ENCODE data around the gene ZFP36L1.

The ZFP36L1 gene

DNA sequence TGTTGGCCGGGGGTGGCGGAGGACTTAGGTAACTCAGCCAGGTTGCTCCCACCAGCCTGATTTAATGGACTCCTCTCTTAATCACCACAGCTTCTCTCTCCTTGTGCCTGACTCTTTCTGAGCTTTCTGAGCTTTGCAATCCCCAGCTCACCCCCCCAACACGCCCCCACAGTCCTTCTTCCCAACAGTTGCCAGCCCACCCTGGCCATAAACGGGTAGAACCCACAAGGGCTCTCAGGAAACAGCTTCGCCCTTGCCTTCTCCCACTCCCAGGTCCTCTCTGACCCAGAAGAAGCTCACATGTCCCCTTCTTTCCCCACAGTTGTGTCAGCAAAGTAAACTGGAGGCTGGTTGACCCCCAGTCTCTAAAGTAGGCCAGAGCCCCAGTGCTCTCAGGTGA, 32.9 kb downstream of the ZFP36L1 start:
- DNase-seq: no peak

GRCh38 chr14:68759017-68759560, 33.8 kb downstream of the ZFP36L1 start:
- DNase-seq: no peak

- DNase-seq: no peak
Measured at GRCh38 chr14:68758301-68758700, 34.6 kb downstream of the ZFP36L1 start.

DNA sequence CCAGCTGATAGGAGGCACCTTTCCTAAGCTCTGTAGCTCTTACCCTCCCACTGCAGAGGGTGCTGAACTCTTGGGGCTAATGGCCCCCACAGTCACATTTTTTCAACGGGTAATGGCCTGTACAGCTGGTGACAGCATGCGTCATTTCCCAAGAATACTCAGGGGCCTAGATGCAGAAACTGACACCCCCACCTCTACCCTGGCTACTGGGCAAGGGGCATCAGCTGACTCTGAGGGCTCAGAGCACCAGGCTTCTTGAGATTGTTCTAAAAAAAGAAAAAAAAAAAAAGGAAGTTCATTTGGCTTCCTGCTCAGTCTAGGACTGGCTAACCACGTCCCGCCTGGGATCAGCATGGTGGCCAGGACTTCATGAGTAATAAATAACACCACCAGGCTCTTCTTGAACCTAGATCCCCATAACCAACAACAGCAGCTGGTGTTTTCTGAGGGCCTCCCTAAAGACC, 35.2 kb downstream of the ZFP36L1 start:
- DNase-seq: no peak

GRCh38 chr14:68756734-68757133, 36.1 kb downstream of the ZFP36L1 start:
- no peak for DNase-seq

GRCh38 chr14:68756000-68756481, 36.8 kb downstream of the ZFP36L1 start:
- no peak for DNase-seq

DNA sequence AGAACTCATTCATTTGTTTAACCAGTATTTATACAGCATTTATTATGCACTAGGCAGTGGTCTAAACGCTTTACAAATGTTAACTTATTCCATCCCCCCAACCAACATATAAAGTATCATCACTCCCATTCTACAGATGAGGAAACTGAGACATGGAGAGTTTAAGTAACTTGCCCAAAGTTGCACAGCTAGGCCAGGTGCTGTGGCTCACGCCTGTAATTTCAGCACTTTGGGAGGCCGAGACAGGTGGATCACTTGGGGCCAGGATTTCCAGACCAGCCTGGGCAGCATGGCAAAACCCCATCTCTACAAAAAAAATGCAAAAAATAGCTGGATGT, 37.9 kb downstream of the ZFP36L1 start:
- DNase-seq: no peak

DNA sequence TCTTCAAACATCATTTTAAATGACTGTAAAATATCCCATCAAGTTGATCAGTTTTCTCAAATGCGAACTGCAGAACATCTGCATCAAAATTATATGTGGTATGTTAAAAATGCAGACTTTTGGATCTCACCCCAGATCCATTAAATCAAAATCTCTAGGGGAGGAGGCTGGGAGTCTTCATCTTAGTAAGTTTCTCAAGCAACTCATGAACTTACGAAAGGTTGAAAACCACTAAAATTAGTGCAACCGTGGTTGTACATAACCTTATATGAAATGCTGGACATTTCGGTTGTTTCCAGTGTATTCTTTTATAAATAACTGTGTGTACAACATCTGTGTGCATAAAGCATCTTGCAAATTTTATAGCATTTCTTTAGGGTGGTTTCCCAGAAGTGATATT, 39.2 kb downstream of the ZFP36L1 start:
- no peak for DNase-seq

- no peak for DNase-seq
Measured at GRCh38 chr14:68752271-68753006, 40.4 kb downstream of the ZFP36L1 start.

DNA sequence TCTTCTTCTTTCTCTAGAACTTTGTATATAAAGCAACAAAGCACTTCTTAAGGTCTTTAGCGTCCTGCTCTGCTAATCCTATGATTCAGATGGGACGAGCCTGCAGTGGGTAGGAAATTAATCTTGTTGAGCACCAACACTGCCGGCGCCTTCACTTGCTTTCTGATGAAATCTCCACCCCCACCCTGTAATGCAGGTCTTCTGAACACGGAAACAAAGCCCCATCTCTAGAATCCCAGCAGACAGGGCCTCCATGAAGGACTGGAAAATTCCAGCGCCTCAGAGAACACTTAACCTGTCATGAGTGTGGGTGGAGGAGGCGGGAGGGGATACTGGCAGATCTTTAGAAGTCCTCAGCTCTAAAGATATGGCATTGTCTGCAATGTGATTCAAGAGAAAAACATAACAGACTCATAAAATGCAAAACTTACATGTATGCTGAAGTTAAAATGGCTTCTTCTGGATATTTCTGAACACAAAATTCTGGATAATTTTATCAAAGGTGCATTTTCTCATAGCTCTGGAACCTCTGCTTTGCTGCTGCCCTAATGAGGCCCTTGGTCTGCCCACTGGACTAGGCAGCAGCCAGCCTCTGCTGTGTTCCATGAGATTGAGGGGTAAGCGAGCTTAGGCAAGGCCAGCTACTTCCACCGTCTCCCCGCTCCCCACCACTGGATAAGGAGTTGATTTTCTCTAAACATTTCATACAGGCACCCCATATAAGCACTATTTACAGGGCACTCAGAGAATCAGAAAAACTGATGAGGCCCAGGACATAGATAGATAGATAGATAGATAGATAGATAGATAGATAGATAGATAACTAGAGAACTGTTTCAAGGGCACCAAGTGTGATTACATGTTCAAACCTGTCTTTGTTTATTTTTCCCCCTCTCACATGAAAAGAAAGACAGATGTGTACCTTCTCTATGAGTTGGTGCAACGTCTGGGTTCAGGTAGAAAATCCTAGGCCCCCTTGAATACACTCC, 43.1 kb downstream of the ZFP36L1 start:
- no peak for DNase-seq

- no peak for DNase-seq
Measured at GRCh38 chr14:68748691-68749090, 44.2 kb downstream of the ZFP36L1 start.

GRCh38 chr14:68748260-68748659, 44.6 kb downstream of the ZFP36L1 start:
- no peak for DNase-seq

DNA sequence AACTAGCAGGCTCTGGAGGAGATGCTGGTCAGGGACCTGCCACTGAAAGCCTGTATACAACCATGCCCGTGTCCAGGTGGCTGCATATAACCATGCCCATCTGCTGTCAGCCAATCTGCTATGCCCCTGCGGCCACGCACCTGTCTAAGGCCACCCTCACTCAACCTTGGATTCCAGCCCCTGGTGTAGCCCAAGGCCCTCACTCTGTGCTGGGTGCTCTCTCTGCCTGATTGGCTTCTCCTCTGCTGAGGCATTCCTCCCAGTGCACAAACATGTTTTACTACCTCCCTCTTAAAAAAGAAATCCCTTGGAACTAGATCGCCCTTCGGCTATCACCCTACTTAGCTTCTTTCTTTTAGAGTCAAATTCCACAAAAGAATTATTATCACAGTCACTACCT, 45.5 kb downstream of the ZFP36L1 start:
- DNase-seq: no peak

GRCh38 chr14:68744613-68745012, 48.3 kb downstream of the ZFP36L1 start:
- DNase-seq: no peak

DNA sequence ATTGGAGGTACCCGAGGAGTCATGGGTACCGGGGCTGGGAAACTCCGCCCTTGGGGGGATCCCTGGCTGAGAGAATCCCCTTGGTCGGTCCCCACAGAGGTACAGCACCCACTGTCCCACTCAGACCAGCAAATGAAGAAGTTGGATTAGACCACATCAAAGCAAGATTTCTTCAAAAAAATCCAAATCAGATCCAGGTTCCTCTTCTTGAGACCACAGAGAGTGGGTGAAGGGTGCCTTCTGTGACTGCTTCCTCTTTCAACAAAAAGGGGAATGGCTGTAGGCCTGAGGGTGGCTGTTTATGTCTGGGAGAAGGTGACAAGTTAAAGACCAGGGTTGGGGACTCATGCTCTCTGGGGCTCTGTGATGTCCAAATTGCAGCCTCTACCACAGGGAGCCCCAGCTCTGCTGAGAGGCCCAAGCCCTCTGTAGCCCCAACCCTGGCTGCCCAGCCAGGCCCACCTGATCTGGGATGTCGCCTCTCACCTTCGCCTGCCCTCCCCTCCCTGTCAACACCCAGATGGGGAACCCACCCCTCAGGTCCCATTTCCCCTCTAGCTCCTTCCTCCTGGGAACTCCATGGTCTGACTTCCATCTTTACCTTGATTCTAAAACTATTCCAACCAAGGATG, 50.9 kb downstream of the ZFP36L1 start:
- no peak for DNase-seq

DNA sequence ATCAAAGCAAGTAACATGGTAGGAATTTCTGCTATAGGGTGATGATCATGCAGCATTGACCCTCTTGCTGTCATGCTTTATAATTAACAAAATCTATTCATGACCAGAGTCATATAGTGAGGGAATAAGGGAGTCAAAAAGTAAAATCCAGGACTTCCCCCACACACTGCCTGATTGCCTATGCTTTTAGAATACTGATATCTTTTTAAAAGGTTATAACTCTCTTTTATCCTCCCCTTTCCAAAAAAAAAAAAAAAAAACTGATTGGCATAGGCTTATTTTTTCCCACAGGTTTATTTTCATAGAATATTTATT, 51.4 kb downstream of the ZFP36L1 start:
- DNase-seq: no peak

DNA sequence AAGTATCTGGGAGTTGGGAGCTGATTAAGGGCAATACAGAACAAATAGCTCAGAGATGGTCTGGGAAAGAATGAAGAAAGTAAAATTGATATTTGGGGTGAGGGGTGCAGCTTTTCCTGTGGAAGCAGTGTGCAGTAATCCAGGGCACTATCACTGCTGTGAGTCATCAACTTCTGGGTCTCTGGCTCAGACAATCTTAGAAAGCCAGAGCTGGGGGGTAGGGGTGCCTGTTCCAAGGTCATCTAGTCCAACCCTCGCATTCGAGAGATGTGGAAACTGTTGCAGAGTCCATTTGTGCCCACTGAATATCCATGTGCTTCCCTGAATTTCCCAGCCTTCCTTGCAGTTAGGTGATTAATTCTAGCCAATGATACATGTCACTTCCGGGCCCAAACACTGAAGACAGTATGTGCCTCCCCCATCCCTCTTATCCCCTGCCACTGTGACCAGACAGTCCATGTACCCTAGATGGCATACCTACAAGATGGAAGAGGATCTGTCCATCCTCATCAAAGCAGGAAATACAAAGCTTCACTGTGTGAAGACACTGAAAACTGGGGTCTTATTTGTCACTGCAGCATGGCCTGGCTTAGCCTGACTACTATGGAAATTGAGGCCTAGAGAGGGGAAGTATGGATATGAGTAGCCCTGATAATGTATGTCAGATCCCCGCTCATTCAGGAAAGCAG, 51.9 kb downstream of the ZFP36L1 start:
- no peak for DNase-seq

DNA sequence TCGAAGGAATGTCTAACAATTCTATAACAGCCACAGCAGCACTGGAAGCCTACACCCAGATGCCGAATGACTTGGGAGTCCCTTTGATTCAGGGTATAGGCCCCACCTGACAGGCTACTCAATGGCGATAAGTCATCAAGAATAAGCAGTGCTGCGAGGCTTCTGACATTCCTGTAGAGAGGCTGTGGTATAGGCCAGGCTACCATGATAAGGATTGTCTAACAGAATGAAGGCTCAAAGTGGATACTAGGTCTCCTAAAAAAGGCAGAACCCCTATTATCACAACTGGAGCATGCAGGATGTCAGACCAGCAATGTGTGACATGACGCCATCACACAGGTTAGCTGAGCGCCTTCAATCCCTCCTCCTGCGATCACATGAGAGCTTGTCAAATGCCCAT, 53.2 kb downstream of the ZFP36L1 start:
- no peak for DNase-seq

- no peak for DNase-seq
Measured at GRCh38 chr14:68738559-68738958, 54.3 kb downstream of the ZFP36L1 start.

Measured in stimulated activated CD4-positive, alpha-beta T cell treated with anti-CD3 and anti-CD28 coated beads, Interleukin-4, amount 100 ng/mL, for 1 hour (primary cell).